ENCODE data around the gene FYCO1.

- TF ChIP-seq CTCF (IDR thresholded peaks at IDR 0.05 in 2 of 3, conservative IDR thresholded peaks at IDR 0.05 in 1 of 3; ENCODE audit: insufficient read depth in 2 of 3, low read depth in 1 of 3, low read length in 3 of 3) (no peak), POLR2AphosphoS2 (IDR thresholded peaks at IDR 0.05; ENCODE audit: low read length) (no peak), TCF15 (CRISPR knock-in tag; IDR thresholded peaks at IDR 0.05) (no peak), CBX5 (IDR thresholded peaks at IDR 0.05; ENCODE audit: borderline replicate concordance, low read depth) (no peak), GABPA (tag; conservative IDR thresholded peaks at IDR 0.05; ENCODE audit: low read depth) (no peak), TCF7L2 (IDR thresholded peaks at IDR 0.05; ENCODE audit: low read depth, low read length) (no peak), TCF3 (CRISPR knock-in tag; IDR thresholded peaks at IDR 0.05) (no peak), FOXA1 (IDR thresholded peaks at IDR 0.05; ENCODE audit: borderline replicate concordance) (no peak)
These were observed 9.2 kb downstream of the FYCO1 start for GRCh38 chr3:45986303-45986982.

Data from K562 (cell line).